HG02610 (cell line): ENCODE data around the gene CRYGB.

Experiments
- ATAC-seq: cut with Tn5 transposase; IDR thresholded peaks from one replicate; pipeline ENCODE4 v1.9.1; 2021; ENCODE audit warnings: mild to moderate bottlenecking, moderate library complexity; ENCODE audit not compliant: unreplicated experiment

CRYGB gene

DNA sequence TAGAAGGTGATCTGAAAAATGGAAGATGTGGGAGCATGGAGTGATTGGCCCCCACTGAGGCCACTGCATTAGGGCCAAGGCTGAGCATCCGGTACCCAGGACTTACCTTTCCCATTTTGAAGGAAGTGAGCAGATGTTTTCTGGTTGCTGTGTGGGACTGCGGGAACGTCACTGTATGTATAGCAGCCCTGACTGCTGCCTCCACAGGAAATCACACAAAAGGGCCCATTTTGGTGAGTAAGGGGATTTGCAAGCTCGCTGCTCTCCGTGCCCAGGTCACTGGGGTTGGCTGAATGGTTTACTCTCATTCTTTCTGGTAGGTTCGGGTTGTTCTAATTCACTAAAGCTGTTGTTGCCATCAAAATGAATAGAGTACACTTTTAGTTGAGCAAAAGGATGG, at the start of gene CRYGB:
TSS of gene CRYGB (minus strand) at position 153 of the 400 bp plus-strand sequence. CDS start at position 115, 38 bp downstream.
- no peak for ATAC-seq

DNA sequence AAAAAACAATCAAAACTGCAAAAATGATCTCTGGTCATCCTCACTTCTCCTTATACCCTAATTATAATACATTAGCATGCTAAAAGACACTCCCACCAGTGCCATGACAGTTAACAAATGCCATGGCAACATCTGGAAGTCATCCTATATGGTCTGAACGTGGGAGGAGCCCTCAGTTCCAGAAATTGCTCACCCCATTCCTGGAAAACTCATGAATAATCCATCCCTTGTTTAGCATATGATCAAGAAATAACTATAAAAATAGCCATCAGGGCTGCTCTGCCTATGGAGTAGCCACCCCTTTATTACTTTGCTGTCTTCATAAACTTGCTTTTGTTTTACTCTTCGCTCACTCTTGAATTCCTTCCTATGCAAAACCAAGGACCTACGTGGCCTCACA, 49.6 kb upstream of the CRYGB start:
- no peak for ATAC-seq

DNA sequence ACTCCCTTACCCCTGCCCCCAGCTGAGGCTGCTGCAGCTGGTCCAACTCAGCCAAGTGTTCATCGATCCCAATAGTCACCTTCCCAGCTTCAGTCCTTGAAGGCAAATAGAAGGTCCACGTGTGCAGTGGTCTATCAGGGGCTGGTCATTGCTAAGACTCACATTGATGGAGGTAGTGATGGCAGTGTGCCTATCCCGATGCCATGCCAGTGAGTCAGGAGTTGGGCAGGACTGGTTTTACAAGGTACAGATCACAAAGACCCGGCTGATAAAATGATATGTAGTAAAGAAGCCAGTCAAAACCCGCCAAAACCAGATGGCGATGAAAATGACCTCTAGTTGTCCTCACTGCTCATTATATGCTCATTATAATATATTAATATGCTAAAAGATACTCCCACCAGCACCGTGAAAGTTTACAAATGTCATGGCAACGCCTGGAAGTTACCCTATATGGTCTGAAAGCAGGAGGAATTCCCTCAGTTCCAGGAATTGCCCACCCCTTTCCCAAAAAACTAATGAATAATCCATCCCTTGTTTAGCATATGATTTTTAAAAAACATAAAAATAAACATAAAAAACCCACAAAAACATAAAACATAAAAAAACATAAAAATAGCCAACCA, 46.8 kb upstream of the CRYGB start:
- ATAC-seq = no peak

DNA sequence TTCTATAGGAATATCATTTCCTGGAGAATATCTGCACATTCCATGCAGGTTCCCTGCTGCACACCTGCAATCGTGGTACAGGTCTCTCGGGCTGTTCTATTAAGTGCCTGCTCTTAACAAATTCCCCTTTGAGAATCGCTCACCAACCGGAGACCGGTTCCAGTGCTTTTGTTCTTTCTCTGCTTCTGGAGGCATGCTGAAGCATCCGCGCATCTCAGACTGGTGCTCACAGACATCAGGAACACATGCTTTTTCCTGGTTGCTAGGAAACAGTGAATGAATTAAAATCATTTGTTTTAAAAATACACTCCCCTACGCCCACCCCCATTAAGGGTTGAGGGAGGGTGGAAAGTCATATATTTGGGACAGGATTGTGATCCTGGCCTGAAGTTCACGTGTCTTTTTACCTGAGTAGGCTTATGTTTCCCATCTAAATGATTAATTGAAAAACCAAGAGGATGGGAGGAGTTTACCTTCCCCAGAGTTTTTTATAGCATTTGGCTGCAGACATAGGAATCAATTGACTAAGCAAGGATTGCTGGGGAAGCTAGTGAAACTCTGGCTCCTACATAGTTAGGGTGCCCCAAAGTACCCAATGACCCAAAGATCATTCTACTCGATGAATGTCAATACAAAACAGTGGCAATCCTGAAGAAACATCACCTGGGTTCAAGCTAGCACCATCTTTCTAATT, 44.0 kb upstream of the CRYGB start, which contains the start of gene C2orf80:
TSS of gene C2orf80 (minus strand) at position 221 of the 694 bp plus-strand sequence. CDS start 3,044 bp downstream, outside the sequence.
- ATAC-seq = no peak

DNA sequence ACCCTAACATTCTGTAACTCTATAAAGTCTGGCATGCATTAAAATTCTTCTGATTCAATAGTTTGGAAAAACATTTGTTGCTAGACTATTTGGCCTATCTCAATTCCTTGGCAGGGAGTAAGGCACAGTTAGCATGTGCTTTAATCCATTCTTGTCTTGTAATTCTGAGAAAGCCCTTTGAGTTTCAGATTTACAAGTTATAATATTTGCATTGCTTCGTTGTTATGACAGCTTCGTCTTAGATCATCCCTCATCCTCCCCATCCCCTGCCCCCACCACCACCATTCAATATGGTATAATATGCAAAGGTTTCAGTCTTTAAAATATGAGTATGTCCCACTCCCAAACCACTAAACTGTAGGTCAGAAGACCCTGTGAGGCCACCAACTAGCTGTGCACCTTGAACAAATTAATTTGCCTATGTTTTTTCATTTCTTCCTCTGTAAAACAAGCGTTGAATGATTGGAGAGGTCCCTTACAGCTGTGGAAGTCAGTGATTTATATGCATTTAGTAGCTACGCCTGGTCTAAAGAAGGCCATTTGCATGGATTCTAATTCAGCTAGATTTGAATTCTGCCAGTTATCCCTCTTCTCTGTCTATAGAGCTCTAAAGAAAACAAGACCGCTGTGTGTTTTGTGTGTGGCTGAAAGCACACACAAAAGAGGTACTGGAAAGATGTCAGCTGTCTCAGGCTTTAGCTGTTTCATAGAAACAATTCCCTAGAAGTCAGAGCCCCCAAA, 43.3 kb upstream of the CRYGB start:
- ATAC-seq = no peak

DNA sequence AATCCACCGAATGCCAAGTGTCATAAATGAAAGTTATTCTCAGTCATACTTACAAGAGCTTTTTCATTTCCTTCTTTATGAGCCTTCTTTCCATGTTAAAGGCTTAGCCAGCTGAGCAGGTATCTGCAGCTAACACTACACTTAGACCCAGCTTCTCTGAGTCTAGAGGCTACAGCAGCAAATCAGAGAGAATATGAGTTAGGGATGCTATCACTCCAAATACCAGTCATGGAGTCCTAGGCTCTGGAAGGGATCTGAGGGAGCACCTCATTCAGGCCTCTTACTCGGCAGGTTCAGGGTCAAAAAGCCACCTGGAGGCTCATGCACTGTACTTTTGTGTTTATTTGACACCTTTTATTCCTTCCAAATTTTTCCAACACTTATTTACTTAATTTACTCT, 40.9 kb upstream of the CRYGB start:
- ATAC-seq = no peak

DNA sequence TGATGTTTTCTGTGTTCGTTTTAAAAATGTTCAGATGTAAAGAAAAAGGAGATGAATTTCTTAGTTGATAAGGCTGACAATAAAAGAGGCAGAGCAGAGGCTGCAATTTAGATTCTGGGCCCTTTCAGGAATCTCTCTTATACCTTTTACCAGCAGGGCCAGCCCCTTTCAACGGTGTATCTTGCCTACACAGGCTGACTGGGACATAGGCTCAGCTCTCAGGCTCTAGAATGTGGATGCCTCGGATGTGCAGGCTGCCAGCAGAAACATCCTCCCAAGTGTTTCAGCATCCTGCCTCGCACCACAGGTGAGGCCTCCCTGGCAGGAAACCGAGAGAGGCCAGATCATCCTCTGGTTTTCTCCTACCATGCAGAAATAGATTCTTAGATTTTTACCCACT, 40.5 kb upstream of the CRYGB start:
- ATAC-seq = no peak

DNA sequence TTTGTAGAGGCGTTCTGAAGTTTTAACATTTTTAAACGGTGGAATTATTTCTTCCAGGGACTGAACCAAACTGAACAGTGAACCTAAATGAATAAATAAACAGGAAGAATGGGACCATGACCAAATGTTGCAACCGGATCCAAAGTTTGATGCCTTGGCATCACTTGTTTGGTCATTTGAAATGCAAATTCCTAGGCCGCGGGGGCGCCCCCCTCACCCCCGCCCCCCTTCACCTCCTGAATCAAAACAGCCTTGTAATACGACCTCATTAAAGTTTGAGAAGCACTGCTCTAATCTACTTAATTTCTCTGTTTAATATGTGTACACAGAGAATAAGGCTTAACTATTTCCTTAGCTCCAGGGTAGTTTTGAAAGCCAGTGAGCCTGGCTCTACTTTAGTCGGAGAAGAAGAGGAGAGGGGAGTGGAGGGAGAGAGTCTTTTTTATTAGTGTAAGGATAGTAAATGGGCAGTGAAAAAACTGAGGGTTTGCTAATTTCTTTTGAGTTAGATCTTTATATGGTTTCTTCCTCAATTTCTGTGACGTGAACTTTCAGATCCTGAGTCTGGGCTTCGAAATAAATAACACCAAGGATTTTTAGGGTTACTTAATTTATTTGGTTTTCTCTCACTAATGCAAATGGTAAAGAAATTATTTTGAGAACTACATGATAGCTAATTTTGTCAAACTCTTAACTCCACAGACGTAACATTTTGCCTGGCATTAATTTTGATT, 38.2 kb upstream of the CRYGB start:
- no peak for ATAC-seq

- no peak for ATAC-seq
Observed at GRCh38 chr2:208183526-208183925, 37.6 kb upstream of the CRYGB start.

DNA sequence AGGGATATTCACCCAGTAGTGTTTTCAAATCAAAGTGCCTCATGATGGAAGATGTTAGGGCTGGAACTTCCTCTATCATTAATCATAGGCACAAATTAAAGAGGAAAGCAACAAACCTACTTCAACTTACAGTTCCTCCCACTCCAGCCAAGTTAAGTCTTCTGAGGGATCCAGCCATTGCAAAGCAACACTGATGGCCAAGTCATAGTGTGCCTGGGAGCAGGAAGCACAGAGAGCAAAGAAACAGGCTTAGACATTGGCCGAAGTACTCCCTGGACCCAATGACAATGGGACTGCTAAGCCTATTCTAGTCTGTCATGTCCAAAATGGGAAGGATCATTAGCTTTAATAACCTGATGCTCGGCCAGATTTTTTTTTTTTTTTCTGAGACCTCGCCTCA, 36.9 kb upstream of the CRYGB start:
- ATAC-seq = no peak

DNA sequence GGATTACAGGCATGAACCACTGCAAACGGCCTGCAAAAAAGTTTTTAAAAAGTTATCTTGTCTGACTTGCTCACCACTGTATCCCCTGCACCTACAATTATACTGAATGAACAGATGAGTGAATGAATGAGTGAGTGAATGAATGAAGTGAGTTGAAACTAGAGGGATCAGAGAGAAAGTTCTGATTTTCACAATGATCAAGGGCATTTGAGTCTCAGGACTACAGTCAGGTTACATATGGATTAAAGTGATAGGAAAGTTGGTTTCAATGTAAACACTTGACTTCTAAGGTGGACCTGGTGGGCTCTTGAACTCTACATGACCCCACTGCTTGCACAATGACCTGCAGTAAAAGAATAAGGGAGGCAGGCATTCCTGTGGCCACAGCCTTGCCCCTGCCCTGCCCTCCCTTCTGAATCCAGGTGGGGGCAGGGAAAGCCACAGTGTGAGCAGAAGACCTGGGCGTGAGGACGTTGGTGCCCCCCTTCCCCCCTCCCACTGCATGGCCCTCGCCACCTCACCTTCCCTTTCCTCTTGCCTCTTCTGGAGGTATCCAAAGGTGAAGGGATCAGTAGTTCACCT, 33.2 kb upstream of the CRYGB start:
- ATAC-seq = no peak

DNA sequence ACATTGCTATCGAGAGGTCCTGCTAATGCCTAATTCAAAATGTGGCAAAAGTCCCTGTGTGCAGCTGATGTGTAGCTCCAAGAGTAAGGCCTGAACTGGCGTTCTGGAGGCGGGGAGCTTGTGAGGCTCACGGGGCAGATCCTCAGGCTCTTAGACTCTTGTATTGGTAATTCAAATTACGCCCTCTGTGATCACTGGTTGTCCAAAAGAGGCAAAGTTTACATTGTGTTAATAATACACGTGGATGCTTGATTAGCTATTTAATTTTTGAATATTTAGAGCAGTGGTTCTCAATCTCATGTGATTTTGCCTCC, 29.8 kb upstream of the CRYGB start:
- ATAC-seq = no peak

- peak; percentile 99 for ATAC-seq
Observed at GRCh38 chr2:208175069-208175839, 29.3 kb upstream of the CRYGB start.

- ATAC-seq = no peak
Observed at GRCh38 chr2:208174144-208174543, 28.2 kb upstream of the CRYGB start.

DNA sequence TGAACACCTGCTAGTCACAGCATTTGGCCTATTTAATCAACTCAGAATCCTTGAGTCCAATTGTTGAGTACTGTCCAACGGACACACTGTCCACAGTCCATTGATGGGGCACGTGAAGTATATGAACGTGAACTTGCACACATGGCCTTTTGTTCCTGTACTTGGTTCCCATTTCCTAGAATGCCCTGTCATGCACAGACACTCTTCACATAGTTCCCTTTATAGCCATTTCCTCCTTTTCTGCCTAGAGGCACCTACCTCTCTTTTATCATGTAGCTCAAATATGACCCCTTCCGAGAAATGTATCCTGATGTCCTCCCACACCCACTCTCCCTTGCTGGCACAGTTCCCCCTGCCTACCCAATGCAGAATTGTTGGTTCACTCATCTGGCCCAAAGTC, 26.2 kb upstream of the CRYGB start:
- no peak for ATAC-seq

GRCh38 chr2:208164951-208165755, 19.2 kb upstream of the CRYGB start:
- no peak for ATAC-seq

DNA sequence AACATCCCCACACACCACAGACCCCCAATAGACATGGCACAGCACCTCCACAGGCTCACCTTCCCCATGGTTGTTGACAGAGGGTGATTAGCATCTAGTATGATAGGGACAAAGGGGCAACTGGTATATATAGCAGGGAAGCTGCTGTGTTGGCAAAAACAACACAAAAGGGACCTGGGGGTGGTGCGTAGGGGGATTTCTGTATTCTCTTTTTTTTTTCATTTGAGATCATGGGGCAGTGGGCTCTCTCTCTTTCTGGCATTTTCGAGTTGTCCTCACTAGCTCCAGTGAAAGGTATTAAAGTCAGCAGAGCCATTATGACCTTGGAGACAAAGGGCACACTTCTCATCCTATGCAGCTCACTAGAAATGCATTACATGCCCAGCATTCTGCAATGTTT, 17.5 kb upstream of the CRYGB start, which contains the start of gene CRYGA:
TSS of gene CRYGA (minus strand) at position 101 of the 400 bp plus-strand sequence. CDS start at position 68, 33 bp downstream.
- ATAC-seq = no peak

- ATAC-seq = no peak
Observed at GRCh38 chr2:208156439-208156838, 10.5 kb upstream of the CRYGB start.

GRCh38 chr2:208153156-208153555, 7.2 kb upstream of the CRYGB start:
- ATAC-seq = no peak
